Ovary (tissue), 9 donors: ENCODE measurements around the gene GHRL. TPM values are rescaled to one million over a fixed set of nuclear protein-coding genes. Genes with fewer than 3 reads are reported as not detected.

ENCODE experiments used
- DNase-seq, 5 donors: peaks; one replicate each; pipeline ENCODE4 v3.0.0-alpha.2; 2019 to 2020
- H3K27ac ChIP-seq, 2 donors: fragments of 200-600 bp; one replicate each; pipeline versions ENCODE4 v1.5.1 to v1.8.0; 2019 to 2022
- H3K27me3 ChIP-seq: fragments of 200-600 bp; one replicate; pipeline ENCODE4 v1.8.0; 2022
- H3K36me3 ChIP-seq: fragments of 200-600 bp; sonication (generic); one replicate; pipeline ENCODE4 v1.5.1; 2019
- H3K4me1 ChIP-seq: one replicate; pipeline ENCODE4 v1.8.1; 2013; ENCODE audit warnings: mild to moderate bottlenecking, moderate library complexity; ENCODE audit not compliant: insufficient read depth
- H3K4me3 ChIP-seq: fragments of 200-600 bp; sonication (generic); one replicate; pipeline ENCODE4 v1.5.1; 2017
- H3K9me3 ChIP-seq, 2 donors: fragments of 200-600 bp in 1 of 2; sonication (generic) in 1 of 2; one replicate each; pipeline versions ENCODE4 v1.5.1 to v1.8.1; 2013 to 2019; ENCODE audit warnings: mild to moderate bottlenecking in 1 of 2, moderate library complexity in 1 of 2
- EP300 ChIP-seq: sonication (generic); formaldehyde crosslinking; IDR thresholded peaks from one replicate; pipeline ENCODE4 v1.6.1; 2017; ENCODE audit warnings: antibody characterized with exemption
- POLR2A ChIP-seq: fragments of 450-650 bp; IDR thresholded peaks from one replicate; pipeline ENCODE4 v1.6.1; 2017; ENCODE audit warnings: antibody characterized with exemption, mild to moderate bottlenecking, moderate library complexity
- WGBS, 3 donors: extraction: QIAGEN DNeasy Blood & Tissue Kit in 1 of 3; methylation state at CpG; one replicate each; pipeline versions ENCODE4 v1.1.5 to v1.1.7; 2013 to 2017; 5-methylcytosine and 5-hydroxymethylcytosine counted together
- intact Hi-C, 4 donors: fragments of 100-400 bp; cut with DNase I; formaldehyde crosslinking; loops; one replicate each; pipeline versions ENCODE4 v1.11.0 to v1.15.1; 2022 to 2023
- polyA plus RNA-seq, 2 donors: library from polyadenylated mRNA; stranded (reverse); fragments of 200-250 nt in 1 of 2; fragments of 350-450 nt in 1 of 2; fragmentation: Illumina TruSeq in 1 of 2; extraction: RNeasy Lipid Tissue Mini Kit (QIAGEN cat#74804) in 1 of 2; gene quantifications; one replicate each; pipeline ENCODE4 v1.2.3, GENCODE V29; 2013 to 2014
- total RNA-seq, 7 donors: library from RNA; depleted of rRNA in 2 of 7; stranded (reverse); fragments of >200 nt in 2 of 7; fragmentation: NEBNext Ultra II Directional in 3 of 7; extraction: Animal tissue kit (Norgen Biotek cat#: 25700) in 3 of 7; gene quantifications; one replicate each; pipeline versions ENCODE4 v1.1.0 to v1.2.4, GENCODE V29; 2016 to 2023
- TF ChIP-seq, protein P1 (sequence below), 3 donors: fragments of 450-650 bp in 2 of 3; fragments of 200-600 bp in 1 of 3; IDR thresholded peaks; one replicate each; pipeline versions ENCODE4 v1.5.1 to v1.8.0; 2016 to 2022; ENCODE audit warnings: antibody characterized with exemption in 3 of 3, mild to moderate bottlenecking in 1 of 3
- donor health status: DM: no; HTN: no; CAD: no; lungs with moderate emphysema.
- donor health status: DM: no; HTN: no; CAD: no.
- donor health status: Bipolar disorder and iron deficiency.
- donor health status: DM: yes; HTN: yes; CAD: no.
- donor health status: DM: no; HTN: no; CAD: no.
- donor health status: DM: yes; HTN: yes; CAD: no.

Gene GHRL
- total and polyA plus RNA-seq, 9 donors, result 0.23 to 2.4 (median 1.6) TPM

DNA sequence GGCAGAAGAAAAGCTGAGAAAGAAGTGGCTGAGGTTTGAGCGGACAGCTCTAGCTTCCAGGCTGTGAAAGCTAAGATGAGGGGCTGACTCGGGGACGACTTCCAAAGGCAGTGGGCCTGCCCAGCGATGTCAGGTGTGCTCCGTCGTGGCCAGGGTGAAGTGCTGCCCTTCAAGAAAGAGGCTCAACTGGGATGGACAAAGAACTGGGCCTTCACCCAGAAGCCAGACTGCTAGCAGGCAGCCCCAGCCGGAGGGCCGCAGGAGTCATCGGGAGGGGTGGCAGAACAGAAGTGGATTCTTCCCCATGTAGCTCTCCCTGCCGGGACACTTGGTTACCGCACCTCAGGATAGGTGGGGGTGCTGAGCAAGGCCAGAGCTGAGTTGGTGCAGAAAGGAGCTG lies 41.3 kb upstream of the GHRL start:
- no peaks in the 10 kb centered on the region for H3K27me3 ChIP-seq
- no peak overlapping the region for H3K4me3 ChIP-seq
- WGBS, 3 donors, result 82 to 87% (median 85%) methylated on average over 11 of the region's 11 CpGs
- DNase-seq, result no peak
- TF ChIP-seq EP300 (no peak), POLR2A (no peak)
- TF ChIP-seq, protein P1, sequence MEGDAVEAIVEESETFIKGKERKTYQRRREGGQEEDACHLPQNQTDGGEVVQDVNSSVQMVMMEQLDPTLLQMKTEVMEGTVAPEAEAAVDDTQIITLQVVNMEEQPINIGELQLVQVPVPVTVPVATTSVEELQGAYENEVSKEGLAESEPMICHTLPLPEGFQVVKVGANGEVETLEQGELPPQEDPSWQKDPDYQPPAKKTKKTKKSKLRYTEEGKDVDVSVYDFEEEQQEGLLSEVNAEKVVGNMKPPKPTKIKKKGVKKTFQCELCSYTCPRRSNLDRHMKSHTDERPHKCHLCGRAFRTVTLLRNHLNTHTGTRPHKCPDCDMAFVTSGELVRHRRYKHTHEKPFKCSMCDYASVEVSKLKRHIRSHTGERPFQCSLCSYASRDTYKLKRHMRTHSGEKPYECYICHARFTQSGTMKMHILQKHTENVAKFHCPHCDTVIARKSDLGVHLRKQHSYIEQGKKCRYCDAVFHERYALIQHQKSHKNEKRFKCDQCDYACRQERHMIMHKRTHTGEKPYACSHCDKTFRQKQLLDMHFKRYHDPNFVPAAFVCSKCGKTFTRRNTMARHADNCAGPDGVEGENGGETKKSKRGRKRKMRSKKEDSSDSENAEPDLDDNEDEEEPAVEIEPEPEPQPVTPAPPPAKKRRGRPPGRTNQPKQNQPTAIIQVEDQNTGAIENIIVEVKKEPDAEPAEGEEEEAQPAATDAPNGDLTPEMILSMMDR (IDR thresholded peaks at IDR 0.05), result no peak
- intact Hi-C loops, result no loop called here
- H3K9me3 ChIP-seq, result no peaks in the 10 kb centered on the region
- no peaks in the 10 kb centered on the region for H3K4me1 ChIP-seq
- H3K36me3 ChIP-seq, result no peaks in the 10 kb centered on the region
- no peak overlapping the region for H3K27ac ChIP-seq

DNA sequence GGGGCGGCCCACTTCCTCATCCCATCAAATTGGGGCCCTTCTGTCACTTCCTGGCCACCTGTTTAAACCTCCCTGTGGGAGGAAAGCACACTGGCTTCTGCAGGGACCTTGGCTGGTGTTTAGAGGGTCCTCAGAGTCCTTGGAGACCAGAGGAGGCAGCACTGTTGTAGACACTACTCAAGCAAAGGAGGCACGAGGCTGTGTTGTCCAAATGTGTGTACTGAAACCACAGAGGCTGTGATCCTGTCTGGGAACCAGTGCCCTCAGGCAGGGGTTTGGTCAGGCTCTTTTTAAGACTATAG lies 40.6 kb upstream of the GHRL start:
- Histone ChIP-seq H3K4me3 (no peak overlapping the region), H3K36me3 (no peaks in the 10 kb centered on the region), H3K9me3 (no peaks in the 10 kb centered on the region), H3K4me1 (no peaks in the 10 kb centered on the region), H3K27ac (no peak overlapping the region), H3K27me3 (no peaks in the 10 kb centered on the region)
- TF ChIP-seq EP300, result no peak
- TF ChIP-seq, protein P1 (IDR thresholded peaks at IDR 0.05), result no peak
- no peak for TF ChIP-seq POLR2A
- 72 to 77% (median 74%) methylated on average over 2 of the region's 2 CpGs for WGBS, 3 donors
- no peak for DNase-seq
- intact Hi-C loops, result no loop called here

DNA sequence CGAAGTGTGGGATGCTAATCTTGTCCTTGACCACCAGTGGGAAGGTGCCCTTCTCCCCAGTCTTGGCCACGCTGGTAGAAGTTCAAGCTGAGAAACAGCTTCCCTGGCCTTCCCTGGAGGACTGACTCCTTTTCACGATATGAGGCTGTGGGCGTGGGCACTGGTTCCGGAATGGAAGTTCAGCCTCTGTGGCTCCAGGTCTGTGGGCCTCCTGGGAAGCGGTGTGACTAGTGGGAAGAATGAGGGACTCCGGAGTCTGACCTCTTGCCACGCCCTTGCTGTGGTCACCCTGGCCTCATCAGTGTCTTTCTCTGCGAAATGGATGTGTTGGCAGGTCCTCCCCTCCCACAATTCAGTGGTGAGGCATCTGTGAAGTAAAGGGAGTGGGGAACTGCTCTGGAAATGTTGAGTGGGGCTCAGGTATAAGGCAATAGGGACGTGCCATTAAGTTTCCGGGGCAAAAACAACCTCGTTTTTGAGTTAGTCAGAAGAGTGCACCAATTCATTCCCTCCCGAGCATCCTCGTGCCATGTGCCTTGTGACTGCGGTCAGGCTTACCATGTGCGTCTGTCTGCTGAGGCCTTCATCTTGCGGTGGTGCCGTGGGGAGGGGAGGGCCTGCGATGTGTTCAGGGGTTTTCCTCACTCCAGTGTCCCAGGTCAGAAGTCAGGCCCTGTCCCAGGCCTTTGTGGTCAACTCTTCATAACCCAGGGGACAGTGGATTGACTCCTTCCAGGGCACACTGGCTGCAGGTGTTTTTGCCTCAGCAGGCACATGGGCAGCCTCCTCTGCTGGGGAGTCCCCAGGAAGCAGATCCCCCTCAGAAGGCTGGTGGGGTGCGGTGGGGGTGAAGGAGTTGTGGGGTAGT lies 40.0 kb upstream of the GHRL start:
- H3K9me3 ChIP-seq, result no peaks in the 10 kb centered on the region
- H3K27me3 ChIP-seq, result no peaks in the 10 kb centered on the region
- no peak overlapping the region for H3K4me3 ChIP-seq
- 84 to 91% (median 86%) methylated on average over 20 of the region's 20 CpGs for WGBS, 3 donors
- no peak for DNase-seq
- H3K27ac ChIP-seq, result no peak overlapping the region
- no peaks in the 10 kb centered on the region for H3K4me1 ChIP-seq
- no peaks in the 10 kb centered on the region for H3K36me3 ChIP-seq
- intact Hi-C loops, result no loop called here
- TF ChIP-seq POLR2A (no peak), EP300 (no peak)
- TF ChIP-seq, protein P1 (IDR thresholded peaks at IDR 0.05), result no peak

DNA sequence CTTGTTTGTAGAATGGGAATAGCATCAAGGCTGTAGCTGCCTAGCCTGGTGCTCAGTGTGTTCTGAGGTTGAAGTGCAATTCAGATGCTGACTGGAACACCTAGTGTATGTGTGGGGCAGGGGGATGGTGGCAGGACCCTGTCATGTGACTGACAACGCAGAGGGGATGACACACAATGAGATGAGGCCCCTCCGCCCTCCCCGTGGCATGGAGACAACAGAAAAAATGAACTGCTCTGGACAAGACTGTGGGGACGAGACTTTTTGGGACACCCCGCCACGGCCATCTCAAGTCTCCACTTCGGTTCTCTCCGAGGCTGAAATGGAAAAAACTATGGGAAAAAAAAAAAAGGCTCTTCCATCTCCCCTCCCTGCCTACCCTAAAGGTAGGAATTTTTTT lies 38.6 kb upstream of the GHRL start:
- no peak for TF ChIP-seq POLR2A
- no peak for TF ChIP-seq EP300
- TF ChIP-seq, protein P1 (IDR thresholded peaks at IDR 0.05), result no peak
- intact Hi-C loops, result no loop called here
- no peaks in the 10 kb centered on the region for H3K9me3 ChIP-seq
- H3K36me3 ChIP-seq, result no peaks in the 10 kb centered on the region
- H3K27ac ChIP-seq, result no peak overlapping the region
- H3K4me3 ChIP-seq, result no peak overlapping the region
- 76 to 86% (median 81%) methylated on average over 8 of the region's 8 CpGs for WGBS, 3 donors
- no peak for DNase-seq
- no peaks in the 10 kb centered on the region for H3K4me1 ChIP-seq
- no peaks in the 10 kb centered on the region for H3K27me3 ChIP-seq
